ENCODE measurements around the gene FBL. TPM values are rescaled to one million over a fixed set of nuclear protein-coding genes. Genes with fewer than 3 reads are reported as not detected.

FBL gene
- total and polyA plus RNA-seq, 2 of the 13 experiments (the other 11 are each of a cell fraction or from before 2014, with no cell fraction given): 153 to 468 TPM

DNA sequence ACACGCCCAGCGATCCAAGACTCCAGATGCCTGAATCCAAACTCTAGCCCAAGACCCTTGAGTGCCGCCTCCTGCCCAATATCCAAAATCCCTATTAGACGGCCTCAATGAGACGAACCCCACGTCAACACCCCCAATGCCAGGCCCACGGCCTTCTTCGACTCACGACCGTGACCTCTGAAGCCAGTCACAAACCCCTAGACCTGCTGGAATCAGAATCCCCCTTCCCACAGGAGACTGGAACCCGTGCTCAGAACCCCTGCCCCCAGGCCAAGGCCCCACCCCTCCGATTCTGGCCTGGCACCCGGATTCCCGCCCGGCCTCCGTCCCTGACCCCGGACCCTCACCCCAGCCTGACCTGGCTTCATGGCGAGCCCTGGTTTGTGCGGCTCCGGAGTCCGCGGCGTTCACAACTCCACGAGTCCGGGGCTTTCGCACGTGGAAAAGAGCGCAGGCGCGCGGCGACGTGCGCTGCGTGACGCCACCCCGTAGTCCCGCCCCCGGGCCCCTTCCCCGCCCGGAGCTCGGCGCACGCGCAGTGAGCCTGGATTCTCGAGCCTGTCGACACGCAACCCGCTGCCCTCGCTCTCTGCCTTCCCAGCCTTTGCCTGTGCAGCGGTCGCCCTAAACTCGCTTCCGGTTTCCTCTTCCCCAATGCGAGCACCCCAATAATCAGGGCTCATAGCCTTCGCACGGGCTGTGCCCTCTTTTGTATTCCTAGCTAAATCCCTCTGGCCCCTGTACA, at the start of gene FBL (continued):
- TF ChIP-seq, protein P1, sequence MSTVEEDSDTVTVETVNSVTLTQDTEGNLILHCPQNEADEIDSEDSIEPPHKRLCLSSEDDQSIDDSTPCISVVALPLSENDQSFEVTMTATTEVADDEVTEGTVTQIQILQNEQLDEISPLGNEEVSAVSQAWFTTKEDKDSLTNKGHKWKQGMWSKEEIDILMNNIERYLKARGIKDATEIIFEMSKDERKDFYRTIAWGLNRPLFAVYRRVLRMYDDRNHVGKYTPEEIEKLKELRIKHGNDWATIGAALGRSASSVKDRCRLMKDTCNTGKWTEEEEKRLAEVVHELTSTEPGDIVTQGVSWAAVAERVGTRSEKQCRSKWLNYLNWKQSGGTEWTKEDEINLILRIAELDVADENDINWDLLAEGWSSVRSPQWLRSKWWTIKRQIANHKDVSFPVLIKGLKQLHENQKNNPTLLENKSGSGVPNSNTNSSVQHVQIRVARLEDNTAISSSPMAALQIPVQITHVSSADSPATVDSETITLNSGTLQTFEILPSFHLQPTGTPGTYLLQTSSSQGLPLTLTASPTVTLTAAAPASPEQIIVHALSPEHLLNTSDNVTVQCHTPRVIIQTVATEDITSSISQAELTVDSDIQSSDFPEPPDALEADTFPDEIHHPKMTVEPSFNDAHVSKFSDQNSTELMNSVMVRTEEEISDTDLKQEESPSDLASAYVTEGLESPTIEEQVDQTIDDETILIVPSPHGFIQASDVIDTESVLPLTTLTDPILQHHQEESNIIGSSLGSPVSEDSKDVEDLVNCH (CRISPR knock-in tag; IDR thresholded peaks at IDR 0.05): no peak
- TF ChIP-seq, protein P2, sequence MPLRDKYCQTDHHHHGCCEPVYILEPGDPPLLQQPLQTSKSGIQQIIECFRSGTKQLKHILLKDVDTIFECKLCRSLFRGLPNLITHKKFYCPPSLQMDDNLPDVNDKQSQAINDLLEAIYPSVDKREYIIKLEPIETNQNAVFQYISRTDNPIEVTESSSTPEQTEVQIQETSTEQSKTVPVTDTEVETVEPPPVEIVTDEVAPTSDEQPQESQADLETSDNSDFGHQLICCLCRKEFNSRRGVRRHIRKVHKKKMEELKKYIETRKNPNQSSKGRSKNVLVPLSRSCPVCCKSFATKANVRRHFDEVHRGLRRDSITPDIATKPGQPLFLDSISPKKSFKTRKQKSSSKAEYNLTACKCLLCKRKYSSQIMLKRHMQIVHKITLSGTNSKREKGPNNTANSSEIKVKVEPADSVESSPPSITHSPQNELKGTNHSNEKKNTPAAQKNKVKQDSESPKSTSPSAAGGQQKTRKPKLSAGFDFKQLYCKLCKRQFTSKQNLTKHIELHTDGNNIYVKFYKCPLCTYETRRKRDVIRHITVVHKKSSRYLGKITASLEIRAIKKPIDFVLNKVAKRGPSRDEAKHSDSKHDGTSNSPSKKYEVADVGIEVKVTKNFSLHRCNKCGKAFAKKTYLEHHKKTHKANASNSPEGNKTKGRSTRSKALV (CRISPR knock-in tag; IDR thresholded peaks at IDR 0.05): no peak
- TF ChIP-seq MIXL1 (CRISPR knock-in tag; IDR thresholded peaks at IDR 0.05) (no peak), HNF4G (IDR thresholded peaks at IDR 0.05; ENCODE audit: borderline replicate concordance, low read depth, low read length) (no peak), HNF4G (CRISPR knock-in tag; IDR thresholded peaks at IDR 0.05; ENCODE audit: borderline replicate concordance, low read depth) (no peak), KLF12 (CRISPR knock-in tag; IDR thresholded peaks at IDR 0.05; ENCODE audit: borderline replicate concordance) (no peak), DNMT1 (CRISPR knock-in tag; IDR thresholded peaks at IDR 0.05) (no peak), ZNF713 (CRISPR knock-in tag; IDR thresholded peaks at IDR 0.05) (0 out of 2 replicates have a peak, but pooled peaks have one; percentile 14), MTF2 (CRISPR knock-in tag; IDR thresholded peaks at IDR 0.05; ENCODE audit: borderline replicate concordance) (no peak), SNAI1 (CRISPR knock-in tag; IDR thresholded peaks at IDR 0.05; ENCODE audit: borderline replicate concordance) (no peak), ZFP41 (CRISPR knock-in tag; IDR thresholded peaks at IDR 0.05; ENCODE audit: borderline replicate concordance) (no peak; the same call in 1 of the 2 replicates)
- TF ChIP-seq, protein P3, sequence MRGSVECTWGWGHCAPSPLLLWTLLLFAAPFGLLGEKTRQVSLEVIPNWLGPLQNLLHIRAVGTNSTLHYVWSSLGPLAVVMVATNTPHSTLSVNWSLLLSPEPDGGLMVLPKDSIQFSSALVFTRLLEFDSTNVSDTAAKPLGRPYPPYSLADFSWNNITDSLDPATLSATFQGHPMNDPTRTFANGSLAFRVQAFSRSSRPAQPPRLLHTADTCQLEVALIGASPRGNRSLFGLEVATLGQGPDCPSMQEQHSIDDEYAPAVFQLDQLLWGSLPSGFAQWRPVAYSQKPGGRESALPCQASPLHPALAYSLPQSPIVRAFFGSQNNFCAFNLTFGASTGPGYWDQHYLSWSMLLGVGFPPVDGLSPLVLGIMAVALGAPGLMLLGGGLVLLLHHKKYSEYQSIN (CRISPR knock-in tag; IDR thresholded peaks at IDR 0.05; ENCODE audit: borderline replicate concordance): no peak
- TF ChIP-seq, protein P4, sequence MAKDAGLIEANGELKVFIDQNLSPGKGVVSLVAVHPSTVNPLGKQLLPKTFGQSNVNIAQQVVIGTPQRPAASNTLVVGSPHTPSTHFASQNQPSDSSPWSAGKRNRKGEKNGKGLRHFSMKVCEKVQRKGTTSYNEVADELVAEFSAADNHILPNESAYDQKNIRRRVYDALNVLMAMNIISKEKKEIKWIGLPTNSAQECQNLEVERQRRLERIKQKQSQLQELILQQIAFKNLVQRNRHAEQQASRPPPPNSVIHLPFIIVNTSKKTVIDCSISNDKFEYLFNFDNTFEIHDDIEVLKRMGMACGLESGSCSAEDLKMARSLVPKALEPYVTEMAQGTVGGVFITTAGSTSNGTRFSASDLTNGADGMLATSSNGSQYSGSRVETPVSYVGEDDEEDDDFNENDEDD (CRISPR knock-in tag; IDR thresholded peaks at IDR 0.05; ENCODE audit: borderline replicate concordance): peak; percentile 71; the same call in 1 of the 2 replicates
- TF ChIP-seq, protein P5, sequence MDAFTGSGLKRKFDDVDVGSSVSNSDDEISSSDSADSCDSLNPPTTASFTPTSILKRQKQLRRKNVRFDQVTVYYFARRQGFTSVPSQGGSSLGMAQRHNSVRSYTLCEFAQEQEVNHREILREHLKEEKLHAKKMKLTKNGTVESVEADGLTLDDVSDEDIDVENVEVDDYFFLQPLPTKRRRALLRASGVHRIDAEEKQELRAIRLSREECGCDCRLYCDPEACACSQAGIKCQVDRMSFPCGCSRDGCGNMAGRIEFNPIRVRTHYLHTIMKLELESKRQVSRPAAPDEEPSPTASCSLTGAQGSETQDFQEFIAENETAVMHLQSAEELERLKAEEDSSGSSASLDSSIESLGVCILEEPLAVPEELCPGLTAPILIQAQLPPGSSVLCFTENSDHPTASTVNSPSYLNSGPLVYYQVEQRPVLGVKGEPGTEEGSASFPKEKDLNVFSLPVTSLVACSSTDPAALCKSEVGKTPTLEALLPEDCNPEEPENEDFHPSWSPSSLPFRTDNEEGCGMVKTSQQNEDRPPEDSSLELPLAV (CRISPR knock-in tag; conservative IDR thresholded peaks at IDR 0.05; ENCODE audit: low read depth): no peak
